Loucy (cell line): Measurements from ENCODE around the gene ZFYVE28.

Experiments
- EZH2phosphoT487 ChIP-seq: fragments of 200-600 bp; IDR thresholded peaks from 2 replicates; pipeline ENCODE4 v1.6.1; 2018; ENCODE audit warnings: antibody characterized with exemption, mild to moderate bottlenecking, moderate library complexity, borderline replicate concordance
- TF ChIP-seq, protein P1 (sequence below): fragments of 200-600 bp; sonication (generic); conservative IDR thresholded peaks from 2 replicates; pipeline ENCODE4 v1.5.1; 2014; ENCODE audit warnings: mild to moderate bottlenecking, antibody characterized with exemption, low read length

DNA sequence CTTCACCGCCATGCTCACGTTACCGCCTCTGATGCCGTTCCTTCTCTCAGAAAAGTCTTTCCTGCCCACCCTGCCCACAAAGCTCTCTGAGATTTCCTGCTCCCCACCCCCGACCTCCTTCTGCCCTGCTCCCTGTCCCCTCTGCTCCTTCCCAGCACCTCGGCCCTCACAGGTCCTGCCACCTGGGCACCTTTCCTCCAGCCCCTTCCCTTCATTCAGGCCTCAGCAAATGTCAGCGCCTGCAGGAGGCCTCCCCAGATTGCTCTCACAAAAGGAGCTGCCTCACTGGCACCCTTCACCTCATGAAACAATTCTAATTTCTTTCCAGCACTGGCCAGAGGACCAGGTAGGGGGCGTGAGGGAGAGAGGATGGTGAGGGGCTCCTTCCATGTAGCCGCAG, 122.9 kb downstream of the ZFYVE28 start:
- TF ChIP-seq EZH2phosphoT487, result no peak
- TF ChIP-seq, protein P1, sequence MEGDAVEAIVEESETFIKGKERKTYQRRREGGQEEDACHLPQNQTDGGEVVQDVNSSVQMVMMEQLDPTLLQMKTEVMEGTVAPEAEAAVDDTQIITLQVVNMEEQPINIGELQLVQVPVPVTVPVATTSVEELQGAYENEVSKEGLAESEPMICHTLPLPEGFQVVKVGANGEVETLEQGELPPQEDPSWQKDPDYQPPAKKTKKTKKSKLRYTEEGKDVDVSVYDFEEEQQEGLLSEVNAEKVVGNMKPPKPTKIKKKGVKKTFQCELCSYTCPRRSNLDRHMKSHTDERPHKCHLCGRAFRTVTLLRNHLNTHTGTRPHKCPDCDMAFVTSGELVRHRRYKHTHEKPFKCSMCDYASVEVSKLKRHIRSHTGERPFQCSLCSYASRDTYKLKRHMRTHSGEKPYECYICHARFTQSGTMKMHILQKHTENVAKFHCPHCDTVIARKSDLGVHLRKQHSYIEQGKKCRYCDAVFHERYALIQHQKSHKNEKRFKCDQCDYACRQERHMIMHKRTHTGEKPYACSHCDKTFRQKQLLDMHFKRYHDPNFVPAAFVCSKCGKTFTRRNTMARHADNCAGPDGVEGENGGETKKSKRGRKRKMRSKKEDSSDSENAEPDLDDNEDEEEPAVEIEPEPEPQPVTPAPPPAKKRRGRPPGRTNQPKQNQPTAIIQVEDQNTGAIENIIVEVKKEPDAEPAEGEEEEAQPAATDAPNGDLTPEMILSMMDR, result no peak
